HEK293 (cell line): Measurements from ENCODE around the gene TCF12.

Experiments used
- PRDM10 ChIP-seq: fragments of 450-650 bp; formaldehyde crosslinking; IDR thresholded peaks from 2 replicates; pipeline ENCODE4 v1.5.1; 2016; ENCODE audit warnings: missing biosample characterization, missing genetic modification characterization
- YY1 ChIP-seq: fragments of 450-650 bp; formaldehyde crosslinking; IDR thresholded peaks from 2 replicates; pipeline ENCODE4 v1.5.1; 2018; ENCODE audit warnings: missing biosample characterization, missing genetic modification characterization
- ZNF239 ChIP-seq: fragments of 450-650 bp; formaldehyde crosslinking; IDR thresholded peaks from 2 replicates; pipeline ENCODE4 v1.5.1; 2016; ENCODE audit warnings: missing biosample characterization, missing genetic modification characterization
- ZNF274 ChIP-seq, 2 experiments: fragments of 200-500 bp in 1 of 2; fragments of 450-650 bp in 1 of 2; sonication (Bioruptor generic) in 1 of 2; formaldehyde crosslinking in 1 of 2; IDR thresholded peaks; 2 replicates each; pipeline versions ENCODE4 v1.5.1 to v1.6.1; 2014 to 2016; ENCODE audit warnings: borderline replicate concordance in 1 of 2, inconsistent platforms in 1 of 2, low read length in 1 of 2, missing biosample characterization in 1 of 2, missing genetic modification characterization in 1 of 2
- ZNF433 ChIP-seq: fragments of 450-650 bp; formaldehyde crosslinking; IDR thresholded peaks from 2 replicates; pipeline ENCODE4 v1.5.1; 2016; ENCODE audit warnings: missing biosample characterization, missing genetic modification characterization, low read depth
- ZNF596 ChIP-seq: fragments of 450-650 bp; IDR thresholded peaks from 2 replicates; pipeline ENCODE4 v1.5.0; 2018; ENCODE audit warnings: missing biosample characterization, mild to moderate bottlenecking, missing genetic modification characterization, moderate library complexity
- TF ChIP-seq, protein P1 (sequence below): fragments of 450-650 bp; formaldehyde crosslinking; IDR thresholded peaks from 2 replicates; pipeline ENCODE4 v1.5.1; 2016; ENCODE audit warnings: missing biosample characterization, missing genetic modification characterization

DNA sequence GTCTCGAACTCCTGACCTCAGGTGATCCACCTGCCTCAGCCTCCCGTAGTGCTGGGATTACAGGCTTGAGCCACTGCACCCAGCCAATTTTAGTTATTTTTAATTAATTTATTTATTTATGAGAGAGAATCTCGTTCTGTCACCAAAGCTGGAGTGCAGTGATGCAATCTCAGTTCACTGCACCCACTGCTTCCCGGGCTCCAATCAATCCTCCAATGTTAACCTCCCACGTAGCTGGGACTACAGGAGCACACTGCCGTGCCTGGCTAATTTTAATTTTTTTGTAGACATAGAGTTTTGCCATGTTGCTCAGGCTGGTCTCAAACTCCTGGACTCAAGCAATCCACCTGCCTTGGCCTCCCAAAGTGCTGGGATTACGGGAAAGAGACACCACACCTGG lies 137.9 kb downstream of the TCF12 start:
- TF ChIP-seq ZNF274 (IDR thresholded peaks at IDR 0.05; ENCODE audit: low read length) (no peak), ZNF274 (tag by site-specific recombination; IDR thresholded peaks at IDR 0.05; ENCODE audit: borderline replicate concordance) (no peak), YY1 (tag by site-specific recombination) (no peak), ZNF433 (tag by site-specific recombination) (no peak), PRDM10 (tag by site-specific recombination) (no peak), ZNF239 (tag by site-specific recombination) (no peak), ZNF596 (tag by site-specific recombination) (no peak)
- TF ChIP-seq, protein P1, sequence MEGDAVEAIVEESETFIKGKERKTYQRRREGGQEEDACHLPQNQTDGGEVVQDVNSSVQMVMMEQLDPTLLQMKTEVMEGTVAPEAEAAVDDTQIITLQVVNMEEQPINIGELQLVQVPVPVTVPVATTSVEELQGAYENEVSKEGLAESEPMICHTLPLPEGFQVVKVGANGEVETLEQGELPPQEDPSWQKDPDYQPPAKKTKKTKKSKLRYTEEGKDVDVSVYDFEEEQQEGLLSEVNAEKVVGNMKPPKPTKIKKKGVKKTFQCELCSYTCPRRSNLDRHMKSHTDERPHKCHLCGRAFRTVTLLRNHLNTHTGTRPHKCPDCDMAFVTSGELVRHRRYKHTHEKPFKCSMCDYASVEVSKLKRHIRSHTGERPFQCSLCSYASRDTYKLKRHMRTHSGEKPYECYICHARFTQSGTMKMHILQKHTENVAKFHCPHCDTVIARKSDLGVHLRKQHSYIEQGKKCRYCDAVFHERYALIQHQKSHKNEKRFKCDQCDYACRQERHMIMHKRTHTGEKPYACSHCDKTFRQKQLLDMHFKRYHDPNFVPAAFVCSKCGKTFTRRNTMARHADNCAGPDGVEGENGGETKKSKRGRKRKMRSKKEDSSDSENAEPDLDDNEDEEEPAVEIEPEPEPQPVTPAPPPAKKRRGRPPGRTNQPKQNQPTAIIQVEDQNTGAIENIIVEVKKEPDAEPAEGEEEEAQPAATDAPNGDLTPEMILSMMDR = no peak
